ENCODE data around the gene GNAL.

- TF ChIP-seq CTCF (IDR thresholded peaks at IDR 0.05; ENCODE audit: low read depth, low read length) (no peak), POLR2A (IDR thresholded peaks at IDR 0.05; ENCODE audit: extremely low read depth, insufficient read length) (no peak)
- TF ChIP-seq, protein P1, sequence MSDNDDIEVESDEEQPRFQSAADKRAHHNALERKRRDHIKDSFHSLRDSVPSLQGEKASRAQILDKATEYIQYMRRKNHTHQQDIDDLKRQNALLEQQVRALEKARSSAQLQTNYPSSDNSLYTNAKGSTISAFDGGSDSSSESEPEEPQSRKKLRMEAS (IDR thresholded peaks at IDR 0.05; ENCODE audit: low read depth, low read length) = no peak
These were observed 217.1 kb downstream of the GNAL start for GRCh38 chr18:11906176-11906575.

All from NB4 (cell line).